ENCODE data around the gene RXFP4.

GRCh38 chr1:155968051-155968400, 26.6 kb downstream of the RXFP4 start:
- no peak for TF ChIP-seq CTCF (IDR thresholded peaks at IDR 0.05 in 8 of 11, conservative IDR thresholded peaks at IDR 0.05 in 3 of 11)
- no peak for TF ChIP-seq POLR2A (IDR thresholded peaks at IDR 0.05)
